OCI-LY3 (cell line): ENCODE data around the gene ZFX.

Source experiments
- H2AFZ ChIP-seq: fragments of 200-600, 300-600 bp; shearing (Covaris generic); 2 replicates; pipeline ENCODE4 v1.6.0; 2014; ENCODE audit warnings: antibody characterized with exemption, low read depth, low read length
- H3K27ac ChIP-seq: fragments of 200-600, 300-600 bp; sonication (generic); 2 replicates; pipeline ENCODE4 v1.5.1; 2014; ENCODE audit warnings: mild to moderate bottlenecking, low read length, moderate library complexity, mixed read lengths
- H3K27me3 ChIP-seq: fragments of 200-600, 300-600 bp; sonication (generic); 2 replicates; pipeline ENCODE4 v1.6.1; 2014; ENCODE audit warnings: low read depth, low read length, mixed read lengths
- H3K36me3 ChIP-seq: fragments of 200-600, 300-600 bp; sonication (generic); replicated peaks from 2 replicates; pipeline ENCODE3; 2014; ENCODE audit warnings: low read depth, low read length, mixed read lengths
- H3K4me1 ChIP-seq: fragments of 300-600, 200-600 bp; sonication (generic); 2 replicates; pipeline ENCODE4 v1.6.1; 2014; ENCODE audit warnings: low read length, mixed read lengths
- H3K4me2 ChIP-seq: fragments of 200-600, 300-600 bp; sonication (generic); 2 replicates; pipeline ENCODE4 v1.6.1; 2014; ENCODE audit warnings: low read length, mixed read lengths
- H3K4me3 ChIP-seq: fragments of 300-600, 200-600 bp; sonication (generic); 2 replicates; pipeline ENCODE4 v1.5.1; 2014; ENCODE audit warnings: antibody characterized with exemption, mild to moderate bottlenecking, low read length, moderate library complexity
- H3K79me2 ChIP-seq: fragments of 300-600, 200-600 bp; shearing (Covaris generic); 2 replicates; pipeline ENCODE4 v1.6.1; 2014; ENCODE audit warnings: mild to moderate bottlenecking, low read length, mixed read lengths
- H3K9ac ChIP-seq: fragments of 300-600, 200-600 bp; shearing (Covaris generic); 2 replicates; pipeline ENCODE4 v1.6.0; 2014; ENCODE audit warnings: mild to moderate bottlenecking, low read length, moderate library complexity
- H3K9me3 ChIP-seq: fragments of 200-600, 300-600 bp; shearing (Covaris generic); 2 replicates; pipeline ENCODE4 v1.6.1; 2014; ENCODE audit warnings: low read length, mixed read lengths; ENCODE audit not compliant: insufficient read depth
- H4K20me1 ChIP-seq: fragments of 200-600, 300-600 bp; sonication (generic); 2 replicates; pipeline ENCODE4 v1.6.1; 2016; ENCODE audit warnings: low read length, mixed read lengths; ENCODE audit not compliant: insufficient read depth
- EZH2phosphoT487 ChIP-seq: fragments of 200-600 bp; shearing (Covaris generic); IDR thresholded peaks from 2 replicates; pipeline ENCODE4 v1.6.1; 2018; ENCODE audit warnings: antibody characterized with exemption, mixed run types, low read depth
- TF ChIP-seq, protein P1 (sequence below): fragments of 200-600, 300-600 bp; sonication (generic); IDR thresholded peaks from 2 replicates; pipeline ENCODE4 v1.5.1; 2014; ENCODE audit warnings: antibody characterized with exemption, low read length, low read depth

The ZFX gene

DNA sequence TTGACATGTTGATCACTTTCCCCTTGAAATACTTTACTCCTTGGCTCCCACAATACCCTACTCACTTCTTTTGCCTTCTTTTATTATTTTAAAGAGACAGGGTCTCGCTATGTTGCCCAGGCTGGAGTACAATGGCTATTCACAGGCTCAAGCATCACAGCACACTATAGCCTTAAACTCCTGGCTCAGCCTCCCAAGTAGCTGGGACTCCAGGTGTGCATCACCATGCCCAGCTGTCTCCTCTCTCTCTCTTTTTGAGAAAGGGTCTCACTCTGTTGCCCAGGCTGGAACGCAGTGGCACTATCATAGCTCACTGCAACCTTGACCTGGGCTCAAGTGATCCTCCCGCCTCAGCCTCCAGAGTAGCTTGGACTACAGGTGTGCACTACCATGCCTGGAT lies 112.8 kb downstream of the ZFX start:
- Histone ChIP-seq H3K9ac (no peak overlapping the region), H4K20me1 (no peaks in the 10 kb centered on the region), H3K27ac (no peak overlapping the region), H3K4me2 (no peak overlapping the region), H3K36me3 (no peaks in the 10 kb centered on the region), H3K9me3 (no peaks in the 10 kb centered on the region), H3K27me3 (no peaks in the 10 kb centered on the region), H3K79me2 (no peaks in the 10 kb centered on the region), H3K4me1 (peaks cover 16% of the 10 kb centered on the region), H2AFZ (no peak overlapping the region), H3K4me3 (no peak overlapping the region)
- no peak for TF ChIP-seq EZH2phosphoT487
- TF ChIP-seq, protein P1, sequence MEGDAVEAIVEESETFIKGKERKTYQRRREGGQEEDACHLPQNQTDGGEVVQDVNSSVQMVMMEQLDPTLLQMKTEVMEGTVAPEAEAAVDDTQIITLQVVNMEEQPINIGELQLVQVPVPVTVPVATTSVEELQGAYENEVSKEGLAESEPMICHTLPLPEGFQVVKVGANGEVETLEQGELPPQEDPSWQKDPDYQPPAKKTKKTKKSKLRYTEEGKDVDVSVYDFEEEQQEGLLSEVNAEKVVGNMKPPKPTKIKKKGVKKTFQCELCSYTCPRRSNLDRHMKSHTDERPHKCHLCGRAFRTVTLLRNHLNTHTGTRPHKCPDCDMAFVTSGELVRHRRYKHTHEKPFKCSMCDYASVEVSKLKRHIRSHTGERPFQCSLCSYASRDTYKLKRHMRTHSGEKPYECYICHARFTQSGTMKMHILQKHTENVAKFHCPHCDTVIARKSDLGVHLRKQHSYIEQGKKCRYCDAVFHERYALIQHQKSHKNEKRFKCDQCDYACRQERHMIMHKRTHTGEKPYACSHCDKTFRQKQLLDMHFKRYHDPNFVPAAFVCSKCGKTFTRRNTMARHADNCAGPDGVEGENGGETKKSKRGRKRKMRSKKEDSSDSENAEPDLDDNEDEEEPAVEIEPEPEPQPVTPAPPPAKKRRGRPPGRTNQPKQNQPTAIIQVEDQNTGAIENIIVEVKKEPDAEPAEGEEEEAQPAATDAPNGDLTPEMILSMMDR = no peak

DNA sequence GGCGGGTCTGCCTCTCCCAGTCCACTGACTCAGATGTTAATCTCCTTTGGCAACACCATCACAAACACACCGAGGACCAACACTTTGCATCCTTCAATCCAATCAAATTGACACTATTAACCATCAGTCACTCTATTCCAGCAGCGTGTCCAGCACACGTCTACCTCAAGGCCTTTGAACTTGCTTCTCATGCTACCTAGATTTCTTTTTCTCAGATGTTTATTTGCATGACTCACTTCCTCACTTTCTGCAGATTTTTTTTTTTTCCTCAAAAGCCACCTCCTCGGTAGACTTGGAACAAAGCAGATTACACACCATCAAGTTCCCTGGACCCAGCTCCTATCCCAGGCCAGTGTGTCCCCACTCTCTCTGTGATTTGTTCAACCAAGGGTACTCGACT lies 114.9 kb downstream of the ZFX start:
- Histone ChIP-seq H3K27me3 (no peaks in the 10 kb centered on the region), H2AFZ (no peak overlapping the region), H4K20me1 (no peaks in the 10 kb centered on the region), H3K9ac (no peak overlapping the region), H3K79me2 (no peaks in the 10 kb centered on the region), H3K27ac (no peak overlapping the region), H3K4me2 (no peak overlapping the region), H3K9me3 (no peaks in the 10 kb centered on the region), H3K4me1 (peaks cover 16% of the 10 kb centered on the region), H3K4me3 (no peak overlapping the region), H3K36me3 (no peaks in the 10 kb centered on the region)
- no peak for TF ChIP-seq EZH2phosphoT487
- TF ChIP-seq, protein P1 = no peak
